IMR-90 (cell line): ENCODE data around the gene LARP1B. TPM values are rescaled to one million over a fixed set of nuclear protein-coding genes. Genes with fewer than 3 reads are reported as not detected.

Experiments used
- ATAC-seq: fragments of 200-7000 bp; cut with Tn5 transposase; 2 replicates; pipeline ENCODE4 v1.9.1; 2020; ENCODE audit warnings: low read depth, mild to moderate bottlenecking, moderate library complexity
- BruUV-seq: library from RNA; stranded (reverse); fragments of 400-500 nt; replicated peaks from 2 replicates; lab custom pipeline; 2021; lab: Mats Ljungman, UMichigan
- CTCF ChIA-PET: fragments of 300-600 bp; formaldehyde crosslinking; extraction: SDS; loops from one replicate; lab custom pipeline; 2021; ENCODE audit warnings: antibody characterized with exemption; lab: Yijun Ruan, JAX
- POLR2A ChIA-PET: fragments of 300-600 bp; sonication (Branson Sonifier 250); formaldehyde crosslinking; loops from one replicate; lab custom pipeline; 2022; ENCODE audit warnings: antibody characterized with exemption; ENCODE audit not compliant: unreplicated experiment; lab: Charles Lee
- DNase-seq: peaks from one replicate; pipeline ENCODE4 v3.0.0; 2013
- H2AFZ ChIP-seq: replicated peaks from 2 replicates; pipeline ENCODE3; 2013; ENCODE audit warnings: low read length, mild to moderate bottlenecking; ENCODE audit not compliant: poor library complexity
- H2AK5ac ChIP-seq: 2 replicates; pipeline ENCODE4 v1.6.1; 2013; ENCODE audit warnings: low read depth, low read length, inconsistent platforms
- H2AK9ac ChIP-seq: replicated peaks from 2 replicates; pipeline ENCODE3; 2013; ENCODE audit warnings: mild to moderate bottlenecking, low read depth, low read length, moderate library complexity; ENCODE audit not compliant: poor library complexity
- H2BK120ac ChIP-seq: 2 replicates; pipeline ENCODE4 v1.6.1; 2013; ENCODE audit warnings: low read depth, low read length, inconsistent platforms
- H2BK15ac ChIP-seq: 3 replicates; pipeline ENCODE4 v1.6.1; 2013; ENCODE audit warnings: low read depth, low read length, inconsistent platforms
- H2BK20ac ChIP-seq: 2 replicates; pipeline ENCODE4 v1.6.1; 2013; ENCODE audit warnings: low read depth, mild to moderate bottlenecking, inconsistent platforms, low read length, moderate library complexity
- H2BK5ac ChIP-seq: 2 replicates; pipeline ENCODE4 v1.6.1; 2013; ENCODE audit warnings: mild to moderate bottlenecking, low read depth, low read length, inconsistent platforms; ENCODE audit not compliant: poor library complexity, severe bottlenecking
- H3K14ac ChIP-seq: replicated peaks from 2 replicates; pipeline ENCODE4 v1.6.1; 2013; ENCODE audit warnings: low read depth, low read length, inconsistent platforms
- H3K18ac ChIP-seq: 2 replicates; pipeline ENCODE4 v1.6.1; 2013; ENCODE audit warnings: low read depth, low read length, control low read depth
- H3K23ac ChIP-seq: 2 replicates; pipeline ENCODE4 v1.6.1; 2013; ENCODE audit warnings: low read depth, low read length, inconsistent platforms
- H3K27ac ChIP-seq: 2 replicates; pipeline ENCODE4 v1.5.1; 2013; ENCODE audit warnings: mild to moderate bottlenecking, control low read depth, low read length; ENCODE audit not compliant: insufficient read depth
- H3K27me3 ChIP-seq: 2 replicates; pipeline ENCODE4 v1.6.1; 2013; ENCODE audit warnings: low read length; ENCODE audit not compliant: control insufficient read depth, insufficient read depth
- H3K36me3 ChIP-seq: 2 replicates; pipeline ENCODE4 v1.6.1; 2013; ENCODE audit warnings: low read length, mixed read lengths; ENCODE audit not compliant: control insufficient read depth, insufficient read depth
- H3K4ac ChIP-seq: 2 replicates; pipeline ENCODE4 v1.6.1; 2013; ENCODE audit warnings: low read depth, low read length, inconsistent platforms
- H3K4me1 ChIP-seq: 2 replicates; pipeline ENCODE4 v1.6.1; 2013; ENCODE audit warnings: low read length, mixed read lengths; ENCODE audit not compliant: control insufficient read depth, insufficient read depth
- H3K4me2 ChIP-seq: 2 replicates; pipeline ENCODE4 v1.6.1; 2013; ENCODE audit warnings: low read depth, mild to moderate bottlenecking, control low read depth, low read length, moderate library complexity
- H3K4me3 ChIP-seq: 2 replicates; pipeline ENCODE4 v1.5.1; 2013; ENCODE audit warnings: low read depth, mild to moderate bottlenecking, control low read depth, low read length, moderate library complexity; ENCODE audit not compliant: insufficient read depth
- H3K56ac ChIP-seq: 2 replicates; pipeline ENCODE4 v1.6.1; 2013; ENCODE audit warnings: low read length, inconsistent platforms; ENCODE audit not compliant: insufficient read depth; ENCODE audit errors: extremely low read depth
- H3K79me1 ChIP-seq, 2 experiments: 2 replicates each; pipeline ENCODE4 v1.6.1; 2013; ENCODE audit warnings: low read length in 2 of 2, inconsistent platforms in 1 of 2, low read depth in 1 of 2
- H3K9ac ChIP-seq: 2 replicates; pipeline ENCODE4 v1.6.1; 2013; ENCODE audit warnings: low read depth, low read length, control low read depth
- H3K9me1 ChIP-seq: 2 replicates; pipeline ENCODE4 v1.6.1; 2013; ENCODE audit warnings: low read length, inconsistent platforms; ENCODE audit not compliant: insufficient read depth
- H3K9me3 ChIP-seq: 2 replicates; pipeline ENCODE4 v1.6.1; 2013; ENCODE audit warnings: low read length; ENCODE audit not compliant: control insufficient read depth, insufficient read depth
- H4K20me1 ChIP-seq: 2 replicates; pipeline ENCODE4 v1.6.1; 2013; ENCODE audit warnings: low read length, inconsistent platforms; ENCODE audit not compliant: insufficient read depth
- H4K5ac ChIP-seq: 2 replicates; pipeline ENCODE4 v1.6.1; 2013; ENCODE audit warnings: mild to moderate bottlenecking, low read depth, low read length, control low read depth
- H4K8ac ChIP-seq, 2 experiments: 2 replicates each; pipeline ENCODE4 v1.6.1; 2013; ENCODE audit warnings: low read depth in 2 of 2, low read length in 2 of 2, control low read depth in 1 of 2, inconsistent platforms in 1 of 2
- H4K91ac ChIP-seq: 2 replicates; pipeline ENCODE4 v1.6.1; 2013; ENCODE audit warnings: low read depth, low read length, inconsistent platforms; ENCODE audit not compliant: insufficient read depth
- RFX5 ChIP-seq: IDR thresholded peaks from 2 replicates; pipeline ENCODE4 v1.8.0; 2012; ENCODE audit warnings: low read depth, mild to moderate bottlenecking, low read length, moderate library complexity
- WGBS, 2 experiments: methylation state at CpG; one replicate each; pipeline versions ENCODE4 v1.1.5 to v1.1.7; 2013; ENCODE audit warnings: missing lambda C conversion rate in 2 of 2; ENCODE audit not compliant: insufficient read length in 1 of 2; ENCODE audit errors: extremely low coverage in 2 of 2; 5-methylcytosine and 5-hydroxymethylcytosine counted together
- dilution Hi-C: fragments of 300-500 bp; cut with HindIII; formaldehyde crosslinking; loops from one replicate; pipeline ENCODE4 v1.14.3; 2018; ENCODE audit warnings: low sequenced_read_pairs; ENCODE audit not compliant: unreplicated experiment
- in situ Hi-C: fragments of 300-500 bp; cut with MboI; formaldehyde crosslinking; loops from 3 replicates; pipeline ENCODE4 v1.14.3; 2019; ENCODE audit warnings: low sequenced_read_pairs, inconsistent platforms, mixed read lengths
- intact Hi-C: fragments of 100-400 bp; cut with micrococcal nuclease; formaldehyde crosslinking; loops from 2 replicates; pipeline ENCODE4 v1.10.0; 2022
- polyA plus RNA-seq, 3 experiments: library from polyadenylated mRNA; depleted of rRNA; stranded (reverse); fragments of >200 nt; gene quantifications; 2 replicates each; pipeline ENCODE4 v1.2.3, GENCODE V29; 2012; ENCODE audit warnings: low replicate concordance in 1 of 3
- total RNA-seq: library from RNA; depleted of rRNA; stranded (reverse); fragments of >200 nt; gene quantifications from 2 replicates; pipeline ENCODE4 v1.2.3, GENCODE V29; 2012

The LARP1B gene
- total and polyA plus RNA-seq, 2 of the 4 experiments (the other 2 are of a cell fraction): 8.8 to 11.1 TPM

GRCh38 chr4:128155231-128155855, 94.2 kb downstream of the LARP1B start:
- Histone ChIP-seq H3K36me3 (peaks cover 7% of the 10 kb centered on the region), H4K91ac (no peak overlapping the region), H4K5ac (no peak overlapping the region), H3K56ac (no peak overlapping the region), H3K9me3 (no peaks in the 10 kb centered on the region), H3K79me1 (no peaks in the 10 kb centered on the region), H4K8ac (no peak overlapping the region), H2AK9ac (no peak overlapping the region), H2AK5ac (no peak overlapping the region), H3K4ac (no peak overlapping the region), H3K27ac (no peak overlapping the region), H3K27me3 (no peaks in the 10 kb centered on the region), H2BK15ac (no peak overlapping the region), H3K9ac (no peak overlapping the region), H3K4me3 (no peak overlapping the region), H2BK20ac (no peak overlapping the region), H3K18ac (no peak overlapping the region), H3K4me1 (peaks cover 6% of the 10 kb centered on the region), H2AFZ (no peak overlapping the region), H2BK120ac (no peak overlapping the region), H4K20me1 (no peaks in the 10 kb centered on the region), H3K4me2 (no peak overlapping the region), H3K9me1 (no peaks in the 10 kb centered on the region; the same call in 1 of the 2 replicates), H2BK5ac (no peak overlapping the region), H3K23ac (no peak overlapping the region), H3K14ac (no peak overlapping the region)
- DNase-seq (no peak), ATAC-seq (no peak)
- dilution Hi-C loops: no loop called here
- ChIA-PET POLR2A (no interaction called here), CTCF (no interaction called here)
- no peak for TF ChIP-seq RFX5
- no TSS peak for BruUV-seq
- 96% methylated on average over 10 of the region's 29 CpGs; no CpG with 5 or more reads in 1 of the 2 experiments for WGBS, 2 experiments
- in situ Hi-C loops: no loop called here
- intact Hi-C loops: no loop called here
